Lower leg skin (tissue), 3 donors: ENCODE results near the gene MAPK8IP3.

Source experiments
- CTCF ChIP-seq, 3 donors: fragments of 450-650 bp; IDR thresholded peaks; one replicate each; pipeline ENCODE4 v1.5.1; 2016; ENCODE audit warnings: antibody characterized with exemption in 3 of 3, mild to moderate bottlenecking in 3 of 3, moderate library complexity in 2 of 3
- POLR2A ChIP-seq, 2 donors: fragments of 450-650 bp; IDR thresholded peaks; one replicate each; pipeline ENCODE4 v1.6.1; 2016 to 2017; ENCODE audit warnings: antibody characterized with exemption in 2 of 2, mild to moderate bottlenecking in 1 of 2, moderate library complexity in 1 of 2

- TF ChIP-seq CTCF (IDR thresholded peaks at IDR 0.05), result no peak
- no peak for TF ChIP-seq POLR2A (IDR thresholded peaks at IDR 0.05)
Observed at GRCh38 chr16:1772362-1772907, 66.4 kb downstream of the MAPK8IP3 start, which contains the start of gene EME2.
